ENCODE results near the gene AP3S2. TPM values are rescaled to one million over a fixed set of nuclear protein-coding genes. Genes with fewer than 3 reads are reported as not detected.
"Not testable (repeated sequence)": the region's sequence is repeated elsewhere in the genome, so short reads cannot be mapped to it uniquely, and the experiment has no call there.

AP3S2 gene
- total RNA-seq, 2 donors from 2014 or later: 33.0 to 35.6 TPM

DNA sequence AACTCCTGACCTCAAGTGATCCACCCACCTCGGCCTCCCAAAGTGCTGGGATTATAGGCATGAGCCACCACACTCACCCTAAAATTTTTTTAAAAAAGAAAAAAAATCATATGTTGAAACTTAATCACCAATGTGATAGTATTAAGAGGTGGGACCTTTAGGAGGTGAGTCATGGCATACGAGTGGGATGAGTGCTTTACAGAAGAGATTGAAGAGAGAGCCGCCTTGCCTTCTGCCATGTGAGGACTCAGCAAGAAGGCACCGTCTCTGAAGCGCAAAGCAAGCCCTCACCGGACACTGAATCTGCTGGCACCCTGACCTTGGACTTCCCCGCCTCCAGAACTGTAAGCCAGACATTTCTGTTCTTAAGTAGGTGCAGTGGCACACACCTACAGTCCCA is 13.5 kb upstream of the AP3S2 start:
- ATAC-seq: no peak
- DNase-seq: no peak
- intact Hi-C loops (cut with DNase I): loop anchor here in 1 of 2 donors (10.0 kb wide), 1 partner anchor 178 kb away; no protein-coding TSS in a partner anchor

DNA sequence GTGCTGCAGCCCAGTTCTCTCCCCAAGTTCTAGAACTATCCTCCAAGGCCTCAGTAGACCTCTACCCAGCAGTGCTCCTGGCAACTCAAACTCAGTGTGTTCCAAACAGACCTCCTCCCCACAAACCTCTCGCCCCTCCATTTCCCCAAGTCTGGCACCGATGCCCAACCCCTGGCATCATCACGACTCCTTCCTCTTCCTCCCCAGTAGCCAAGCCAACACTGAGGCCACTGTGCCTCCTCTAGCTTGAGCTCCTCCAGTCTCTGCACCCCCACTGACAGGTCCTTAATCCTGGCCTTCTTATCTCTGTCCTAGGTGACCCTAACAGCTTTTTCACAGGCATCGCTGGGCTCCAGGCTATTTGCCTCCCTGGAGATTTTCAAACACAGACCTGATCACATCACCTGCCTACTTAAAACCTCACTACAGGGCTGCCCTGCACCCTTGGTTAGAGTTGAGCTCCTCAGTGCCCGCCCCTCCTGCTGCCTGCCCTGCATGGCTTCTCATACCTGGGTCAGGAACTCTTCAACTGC is 12.1 kb upstream of the AP3S2 start:
- DNase-seq (no peak), ATAC-seq (no peak)
- intact Hi-C loops (cut with DNase I): loop anchor here in 1 of 2 donors (10.0 kb wide), 1 partner anchor 179 kb away; no protein-coding TSS in a partner anchor

DNA sequence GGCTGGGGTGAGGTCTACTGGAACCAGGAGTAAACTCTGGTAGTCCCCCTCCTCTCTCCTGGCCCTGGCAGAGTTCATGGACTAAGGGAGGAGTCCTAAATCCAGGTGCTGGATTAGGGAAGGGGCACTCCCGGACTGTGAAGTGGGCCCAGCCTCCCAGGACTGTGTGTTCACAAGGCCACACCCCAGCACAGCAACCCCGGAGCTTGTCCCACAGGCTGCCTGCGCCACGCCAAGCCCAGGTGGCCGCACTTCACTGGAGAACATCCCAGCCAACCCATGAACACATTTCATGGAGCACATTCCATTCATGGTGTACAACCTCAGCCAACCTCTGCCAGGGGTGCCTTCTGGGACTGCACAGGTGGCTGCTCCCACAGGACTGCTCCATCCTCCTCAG is 10.7 kb upstream of the AP3S2 start:
- intact Hi-C loops (cut with DNase I): loop anchor here in 1 of 2 donors (10.0 kb wide), 1 partner anchor 180 kb away; no protein-coding TSS in a partner anchor
- no peak for ATAC-seq
- no peak for DNase-seq

DNA sequence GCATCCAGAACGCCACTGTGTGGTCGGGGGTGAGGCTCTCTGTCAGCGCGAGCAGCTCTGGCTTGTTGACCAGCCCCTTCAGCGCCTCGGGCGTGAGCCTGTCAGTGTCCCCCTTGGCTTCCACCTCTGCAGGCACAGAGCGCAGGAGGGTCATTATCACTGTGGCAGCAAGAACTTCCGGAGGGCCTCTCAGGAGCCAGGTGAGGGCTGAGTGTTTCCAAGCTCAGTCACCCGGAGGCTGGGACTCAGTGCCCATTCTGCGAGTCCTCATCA is 10.0 kb upstream of the AP3S2 start:
- ATAC-seq (no peak), DNase-seq (no peak)
- intact Hi-C loops (cut with DNase I): loop anchor here in 1 of 2 donors (10.0 kb wide), 1 partner anchor 181 kb away; no protein-coding TSS in a partner anchor

DNA sequence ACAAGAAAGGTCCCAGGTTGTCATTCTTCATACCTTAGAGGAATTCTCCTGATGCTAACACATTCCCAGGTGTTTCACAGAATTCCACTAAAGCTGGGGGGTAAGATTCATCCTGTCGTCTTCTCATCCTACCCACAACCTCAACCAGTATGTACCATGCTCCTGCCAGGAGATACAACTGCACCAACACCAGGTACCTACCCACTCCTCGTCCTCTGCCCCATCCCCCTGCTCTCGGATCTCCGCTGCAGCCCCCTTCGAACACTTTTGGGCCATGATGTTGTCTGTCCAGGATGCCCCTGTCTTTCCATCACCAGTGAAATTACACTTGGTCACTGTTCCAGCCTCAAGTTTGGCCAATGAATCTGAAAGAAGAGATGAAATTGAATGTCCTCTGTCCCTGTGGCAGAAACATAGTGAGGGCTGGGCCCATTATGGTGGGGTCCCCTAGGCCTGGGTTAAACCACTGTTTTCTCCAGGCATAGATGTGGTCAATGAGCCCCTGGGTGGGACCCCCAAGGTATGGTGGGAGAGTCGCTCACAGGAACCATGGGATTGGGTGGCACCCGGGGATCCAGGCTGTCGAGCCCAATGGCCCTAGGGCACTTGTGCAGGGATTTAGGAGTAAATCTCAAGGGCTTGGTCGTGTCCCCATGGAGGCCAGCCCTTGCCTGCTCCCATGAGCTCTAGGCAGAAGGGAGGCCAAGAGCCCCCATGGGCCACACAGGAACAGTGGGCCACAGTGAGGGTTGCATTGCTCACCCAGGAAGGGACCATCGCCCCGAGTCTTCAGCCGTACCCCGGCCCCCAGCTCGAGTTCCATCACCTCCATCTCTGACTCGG is 9.4 kb upstream of the AP3S2 start:
- intact Hi-C loops (cut with DNase I): loop anchor here in 1 of 2 donors (10.0 kb wide), 1 partner anchor 182 kb away; no protein-coding TSS in a partner anchor
- DNase-seq: no peak
- no peak for ATAC-seq

DNA sequence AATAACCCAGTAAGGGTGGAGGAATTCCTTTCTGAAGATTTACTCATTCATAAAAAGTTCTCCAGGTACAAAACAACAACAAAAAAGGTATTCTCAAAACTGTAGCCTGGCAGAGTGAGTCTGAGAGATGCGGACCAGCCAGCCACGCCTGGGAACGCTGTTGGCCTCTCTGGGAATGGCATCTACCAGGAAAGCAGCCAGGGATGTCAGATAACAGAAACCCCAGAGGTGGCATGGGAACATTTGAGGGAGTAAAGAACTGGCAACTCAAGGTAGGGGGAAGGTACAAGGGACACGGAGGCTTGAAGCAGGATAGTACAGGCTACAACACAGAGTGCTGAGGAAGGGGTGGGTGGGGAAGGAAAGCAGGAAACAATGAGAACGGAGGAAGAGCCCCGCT is 7.1 kb upstream of the AP3S2 start:
- intact Hi-C loops (cut with DNase I): loop anchor here in 1 of 2 donors (10.0 kb wide), 1 partner anchor 184 kb away; no protein-coding TSS in a partner anchor
- peak; percentile 68 to 78 for ATAC-seq
- no peak for DNase-seq

DNA sequence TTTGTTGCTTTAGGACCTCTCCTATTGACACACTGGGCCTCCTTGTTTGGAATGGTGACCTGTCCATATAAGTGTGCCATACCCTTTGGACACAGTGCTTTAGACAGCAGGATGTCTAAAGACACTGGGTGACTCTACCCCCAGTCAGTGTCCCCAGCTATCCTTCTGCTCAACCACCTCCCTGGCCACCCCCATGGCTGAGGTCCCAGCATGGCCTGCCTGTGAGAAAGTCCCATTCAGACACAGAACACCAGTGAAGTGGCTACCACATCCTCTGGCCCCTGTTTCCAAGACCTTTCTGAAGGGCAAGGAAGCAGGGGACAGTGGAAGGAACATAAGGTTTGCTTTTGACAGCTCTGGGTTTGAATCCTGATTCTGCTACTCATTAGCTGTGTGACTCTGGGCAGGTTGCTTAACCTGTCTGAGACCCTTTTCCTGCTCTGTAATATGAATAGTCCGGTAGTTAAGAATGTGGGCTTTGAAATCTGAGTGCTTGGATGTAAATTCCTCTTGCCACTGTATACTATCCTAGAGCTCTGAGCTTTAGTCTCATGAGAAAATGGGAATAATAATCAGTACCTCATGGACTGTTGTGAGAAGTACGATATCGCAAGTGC is 6.3 kb upstream of the AP3S2 start:
- ATAC-seq: no peak
- no peak for DNase-seq
- intact Hi-C loops (cut with DNase I): loop anchor here (2.0 to 10.0 kb wide), 3 partner anchors 171 to 365 kb away; partner anchors contain the start of gene NGRN (in 1 of the 2)

GRCh38 chr15:89899295-89899945 is 5.6 kb upstream of the AP3S2 start:
- peak in 1 of 2 donors; percentile 41 for ATAC-seq
- intact Hi-C loops (cut with DNase I): loop anchor here in 1 of 2 donors (2.0 to 10.0 kb wide), 2 partner anchors 171 to 365 kb away; partner anchors contain the start of gene NGRN

DNA sequence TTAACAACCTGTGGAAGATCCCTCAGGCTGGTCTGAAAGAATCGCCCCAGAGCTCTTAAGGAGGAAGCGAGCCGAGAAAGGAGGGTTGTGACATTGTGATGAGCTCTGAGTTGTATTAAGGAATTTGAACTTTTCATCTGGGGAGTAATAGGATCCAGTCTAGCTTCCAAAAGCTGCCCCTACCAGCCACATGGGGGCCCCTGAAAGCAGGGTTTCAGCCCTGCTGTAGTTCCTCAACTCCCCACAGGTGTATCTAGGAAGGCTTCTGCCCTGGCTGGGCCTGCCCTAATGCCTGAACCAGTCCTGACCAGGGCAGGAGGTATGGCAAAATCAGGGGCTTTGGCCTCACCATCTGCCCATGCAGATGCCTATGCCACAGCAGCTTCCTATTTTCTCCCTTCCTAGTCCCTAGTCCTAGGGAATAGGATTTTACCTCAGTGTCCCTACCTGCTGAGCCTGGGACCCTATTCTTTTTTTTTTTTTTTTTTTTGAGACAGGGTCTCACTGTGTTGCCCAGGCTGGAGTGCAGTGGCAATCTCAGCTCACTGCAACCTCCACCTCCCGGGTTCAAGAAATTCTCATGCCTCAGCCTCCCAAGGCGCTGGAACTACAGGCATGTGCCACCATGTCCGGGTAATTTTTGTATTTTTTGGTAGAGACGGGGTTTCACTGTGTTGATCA is 5.0 kb upstream of the AP3S2 start:
- ATAC-seq: no peak

More at GRCh38 chr15:89899295-89899945, 5.6 kb upstream of the AP3S2 start:
- DNase-seq: no peak

DNA sequence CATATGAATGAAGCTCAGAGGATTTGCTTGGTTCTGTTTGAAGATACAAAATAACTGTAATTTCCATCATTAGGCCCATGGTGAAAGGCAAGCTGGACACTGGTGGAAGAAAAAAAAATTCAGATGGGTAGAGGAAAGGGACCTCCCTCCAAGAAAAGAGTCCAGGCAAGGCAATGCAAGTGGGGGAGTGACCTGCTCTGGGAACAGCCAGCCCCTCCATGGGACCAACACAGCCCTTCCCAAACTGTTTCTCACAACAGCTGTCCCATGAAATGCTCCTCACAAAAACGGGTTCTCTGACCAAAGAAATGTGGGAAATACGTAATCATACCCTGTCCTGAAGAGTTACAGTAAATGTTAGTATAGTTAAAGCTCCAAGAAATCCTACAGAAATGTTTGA is 4.4 kb upstream of the AP3S2 start:
- no peak for ATAC-seq
- intact Hi-C loops (cut with DNase I): loop anchor here in 1 of 2 donors (2.0 to 10.0 kb wide), 2 partner anchors 173 to 367 kb away; partner anchors contain the start of gene NGRN
- DNase-seq: no peak

More for the DNA sequence above, 5.0 kb upstream of the AP3S2 start:
- intact Hi-C loops (cut with DNase I): loop anchor here in 1 of 2 donors (2.0 to 10.0 kb wide), 2 partner anchors 172 to 366 kb away; partner anchors contain the start of gene NGRN
- no peak for DNase-seq

DNA sequence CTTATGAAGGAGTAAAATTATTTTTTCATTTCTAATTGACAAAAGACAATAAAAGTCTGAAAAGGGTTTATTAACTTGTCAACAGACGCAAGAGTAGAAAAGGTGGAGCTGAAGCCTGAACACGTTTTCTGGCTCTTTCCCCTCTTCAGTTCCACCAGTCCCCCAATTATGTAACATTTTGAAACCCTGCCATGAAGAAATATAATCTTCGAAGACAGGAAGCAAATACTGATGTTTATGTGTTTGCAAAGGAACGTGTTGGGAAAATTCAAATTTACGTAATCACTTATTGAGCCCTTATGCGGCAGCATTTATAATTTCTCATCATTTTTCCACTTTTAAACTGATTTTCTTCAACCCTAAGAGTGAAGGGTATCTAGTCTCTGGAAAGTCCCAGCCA is 767 bp downstream of the AP3S2 start:
- ATAC-seq (no peak), DNase-seq (no peak)
- intact Hi-C loops (cut with DNase I): loop anchor here in 1 of 2 donors (10.0 kb wide), 1 partner anchor 372 kb away; the partner anchor contains the start of gene NGRN

- intact Hi-C loops (cut with DNase I): no loop called here
- DNase-seq (no peak), ATAC-seq (no peak)
Observed at GRCh38 chr15:89888214-89888804, 5.5 kb downstream of the AP3S2 start.

GRCh38 chr15:89885611-89886010 is 8.2 kb downstream of the AP3S2 start:
- no peak for DNase-seq
- intact Hi-C loops (cut with DNase I): no loop called here
- no peak for ATAC-seq

GRCh38 chr15:89885179-89885578 is 8.6 kb downstream of the AP3S2 start:
- ATAC-seq; intact Hi-C loops (cut with DNase I); DNase-seq: not testable (repeated sequence)

- ATAC-seq: no peak
- no peak for DNase-seq
Observed at GRCh38 chr15:89883518-89883917, 10.3 kb downstream of the AP3S2 start.

DNA sequence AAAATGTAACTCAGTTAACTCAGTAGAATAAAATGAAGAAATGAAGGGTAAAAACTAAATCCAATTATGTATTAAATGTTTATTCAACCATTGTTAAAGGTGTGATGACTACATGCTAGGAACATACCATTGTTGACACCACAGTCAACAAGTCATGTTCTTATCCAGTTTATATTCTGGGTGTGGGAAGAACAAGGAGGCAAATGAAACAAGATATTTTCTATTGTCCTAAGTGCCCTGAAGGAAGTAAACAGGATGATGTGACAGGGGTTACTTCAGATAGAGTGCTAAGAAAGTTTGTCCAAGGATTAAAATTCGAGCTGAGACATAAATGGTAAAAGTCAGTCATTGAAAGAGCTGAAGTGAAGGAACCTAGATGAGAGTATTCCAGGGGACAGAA is 13.1 kb downstream of the AP3S2 start:
- intact Hi-C loops (cut with DNase I): no loop called here
- no peak for ATAC-seq
- DNase-seq: no peak

More at GRCh38 chr15:89883518-89883917, 10.3 kb downstream of the AP3S2 start:
- intact Hi-C loops (cut with DNase I): no loop called here

GRCh38 chr15:89878323-89878722 is 15.5 kb downstream of the AP3S2 start:
- ATAC-seq (no peak), DNase-seq (no peak)
- intact Hi-C loops (cut with DNase I): no loop called here

GRCh38 chr15:89877083-89877425 is 16.7 kb downstream of the AP3S2 start:
- ATAC-seq (no peak), DNase-seq (no peak)
- intact Hi-C loops (cut with DNase I): no loop called here

Measured in left cardiac atrium (tissue), 4 donors.